DND-41 (cell line): Measurements from ENCODE around the gene RAB14.
A peak's percentile ranks its signal among the peaks of the same experiment; 100 is the strongest.
"Not testable (repeated sequence)": the region's sequence is repeated elsewhere in the genome, so short reads cannot be mapped to it uniquely, and the experiment has no call there.

Experiments
- ATAC-seq: fragments of 200-7000 bp; cut with Tn5 transposase; 3 replicates; pipeline ENCODE4 v1.9.1; 2021; ENCODE audit warnings: low read depth; ENCODE audit not compliant: insufficient read depth
- DNase-seq: peaks from one replicate; pipeline ENCODE4 v3.0.0-alpha.2; 2020
- H2AFZ ChIP-seq: 2 replicates; pipeline ENCODE4 v1.6.0; 2012; ENCODE audit warnings: low read depth, low read length
- H3K27ac ChIP-seq: 2 replicates; pipeline ENCODE4 v1.5.1; 2012; ENCODE audit warnings: low read length, inconsistent platforms
- H3K27me3 ChIP-seq: fragments of 200-600 bp; sonication (generic); 2 replicates; pipeline ENCODE4 v1.6.0; 2012; ENCODE audit warnings: low read length, mild to moderate bottlenecking, inconsistent platforms; ENCODE audit not compliant: insufficient read depth, poor library complexity
- H3K36me3 ChIP-seq: 2 replicates; pipeline ENCODE4 v1.5.1; 2012; ENCODE audit warnings: low read length, inconsistent platforms; ENCODE audit not compliant: insufficient read depth
- H3K4me1 ChIP-seq: 2 replicates; pipeline ENCODE4 v1.5.1; 2012; ENCODE audit warnings: mild to moderate bottlenecking, low read length; ENCODE audit not compliant: insufficient read depth
- H3K4me2 ChIP-seq: 2 replicates; pipeline ENCODE4 v1.6.0; 2012; ENCODE audit warnings: mild to moderate bottlenecking, moderate library complexity, low read length, inconsistent platforms; ENCODE audit not compliant: insufficient read depth
- H3K4me3 ChIP-seq, 2 experiments: fragments of 200-600 bp in 1 of 2; shearing (Covaris generic) in 1 of 2; 2 replicates each; pipeline ENCODE4 v1.5.1; 2012 to 2016; ENCODE audit warnings: inconsistent platforms in 2 of 2, low read length in 2 of 2, mild to moderate bottlenecking in 2 of 2, low read depth in 1 of 2, moderate library complexity in 1 of 2
- H3K79me2 ChIP-seq: 2 replicates; pipeline ENCODE4 v1.6.0; 2012; ENCODE audit warnings: low read length, inconsistent platforms; ENCODE audit not compliant: insufficient read depth
- H3K9ac ChIP-seq: 2 replicates; pipeline ENCODE4 v1.6.0; 2012; ENCODE audit warnings: low read depth, mild to moderate bottlenecking, inconsistent platforms, low read length, moderate library complexity
- H3K9me3 ChIP-seq: 2 replicates; pipeline ENCODE4 v1.5.1; 2012; ENCODE audit warnings: low read length, moderate library complexity, mild to moderate bottlenecking, inconsistent platforms; ENCODE audit not compliant: insufficient read depth, severe bottlenecking
- H4K20me1 ChIP-seq: 2 replicates; pipeline ENCODE4 v1.6.0; 2012; ENCODE audit warnings: low read length; ENCODE audit not compliant: insufficient read depth
- CTCF ChIP-seq: IDR thresholded peaks from 2 replicates; pipeline ENCODE4 v1.5.1; 2012; ENCODE audit warnings: borderline replicate concordance, low read length, moderate library complexity, mild to moderate bottlenecking; ENCODE audit not compliant: poor library complexity, severe bottlenecking; ENCODE audit errors: extremely low read depth
- EZH2 ChIP-seq: IDR thresholded peaks from 3 replicates; pipeline ENCODE4 v1.6.1; 2012; ENCODE audit warnings: borderline replicate concordance, low read depth, mild to moderate bottlenecking, moderate library complexity, low read length, inconsistent platforms; ENCODE audit not compliant: severe bottlenecking

The RAB14 gene

DNA sequence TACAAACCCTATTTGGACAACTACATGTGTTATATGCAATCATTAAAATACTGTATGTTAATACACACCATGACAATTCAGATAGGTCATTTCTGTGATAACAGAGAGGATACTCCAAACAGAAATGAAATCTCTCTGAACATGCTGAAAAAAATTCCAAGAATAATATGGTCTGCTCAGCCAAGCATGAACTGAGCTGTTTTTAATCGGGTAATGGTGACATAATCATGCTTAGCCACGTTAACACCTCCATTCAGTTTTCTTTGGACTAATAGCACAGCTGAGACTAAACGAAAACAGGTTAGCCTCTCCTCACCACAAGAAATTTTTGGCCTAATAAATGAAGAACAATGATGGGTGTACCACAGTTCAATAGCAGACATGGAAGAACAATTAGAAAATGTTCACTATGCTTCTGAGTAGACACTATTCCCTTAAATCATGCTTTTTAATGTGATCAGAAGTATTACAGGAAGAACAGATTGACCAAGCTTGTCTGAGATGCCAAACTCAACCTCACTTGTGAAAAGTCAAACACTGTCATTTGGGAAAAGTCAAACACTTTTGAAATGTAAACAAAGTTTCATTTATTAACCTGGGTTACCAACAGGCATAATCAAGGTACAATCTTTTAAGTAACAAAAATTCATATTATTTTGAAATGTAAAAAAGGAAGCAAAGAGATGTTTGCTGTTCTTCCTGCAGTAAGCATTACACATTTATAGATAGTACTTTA lies 19.4 kb downstream of the RAB14 start:
- DNase-seq, result no peak
- Histone ChIP-seq H3K36me3 (peaks cover 77% of the 10 kb centered on the region), H3K4me1 (no peaks in the 10 kb centered on the region), H3K27ac (no peak overlapping the region), H4K20me1 (peaks cover 14% of the 10 kb centered on the region; the same call in 1 of the 2 replicates), H3K4me3 (no peak overlapping the region), H3K9me3 (no peaks in the 10 kb centered on the region), H3K27me3 (no peaks in the 10 kb centered on the region), H3K79me2 (peaks cover 27% of the 10 kb centered on the region), H3K9ac (no peak overlapping the region), H3K4me2 (no peak overlapping the region), H2AFZ (no peak overlapping the region)
- TF ChIP-seq EZH2, result no peak
- TF ChIP-seq CTCF, result no peak
- ATAC-seq, result no peak

GRCh38 chr9:121179930-121180681 lies 21.6 kb downstream of the RAB14 start:
- TF ChIP-seq EZH2 (no peak), CTCF (no peak)
- Histone ChIP-seq H3K9ac (no peak overlapping the region), H2AFZ (no peak overlapping the region), H3K36me3 (peaks cover 82% of the 10 kb centered on the region), H3K4me3 (no peak overlapping the region), H3K79me2 (peaks cover 8% of the 10 kb centered on the region), H3K9me3 (no peaks in the 10 kb centered on the region), H3K4me1 (no peaks in the 10 kb centered on the region), H3K27ac (no peak overlapping the region), H3K27me3 (no peaks in the 10 kb centered on the region), H4K20me1 (0 out of 2 replicates have a peak, but pooled peaks cover 4% of the 10 kb centered on the region), H3K4me2 (no peak overlapping the region)
- no peak for DNase-seq
- 0 out of 3 replicates have a peak, but pooled peaks have one; percentile 29 for ATAC-seq

DNA sequence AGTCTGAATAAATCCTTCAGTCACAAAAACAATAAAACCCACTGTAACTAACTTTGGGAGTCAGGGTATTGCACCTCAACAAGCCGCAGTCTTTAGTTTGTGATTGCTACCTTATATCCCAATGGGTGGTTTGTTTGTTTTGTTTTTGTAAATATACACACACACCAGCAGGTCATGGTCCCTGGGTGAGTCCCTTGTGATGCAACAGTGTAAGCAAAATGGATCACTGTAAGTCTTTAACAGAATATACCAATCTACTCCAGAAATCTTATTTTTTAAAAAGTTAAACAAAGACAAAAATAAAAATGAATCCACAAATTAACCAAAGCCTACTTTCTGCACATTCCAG lies 22.3 kb downstream of the RAB14 start:
- not testable (repeated sequence) for H3K4me2 ChIP-seq, H3K79me2 ChIP-seq, H3K4me3 ChIP-seq, H4K20me1 ChIP-seq, H2AFZ ChIP-seq, H3K9ac ChIP-seq, H3K27me3 ChIP-seq, H3K9me3 ChIP-seq, DNase-seq, H3K27ac ChIP-seq, H3K4me1 ChIP-seq, ATAC-seq
- H3K36me3 ChIP-seq, result peaks cover 86% of the 10 kb centered on the region

DNA sequence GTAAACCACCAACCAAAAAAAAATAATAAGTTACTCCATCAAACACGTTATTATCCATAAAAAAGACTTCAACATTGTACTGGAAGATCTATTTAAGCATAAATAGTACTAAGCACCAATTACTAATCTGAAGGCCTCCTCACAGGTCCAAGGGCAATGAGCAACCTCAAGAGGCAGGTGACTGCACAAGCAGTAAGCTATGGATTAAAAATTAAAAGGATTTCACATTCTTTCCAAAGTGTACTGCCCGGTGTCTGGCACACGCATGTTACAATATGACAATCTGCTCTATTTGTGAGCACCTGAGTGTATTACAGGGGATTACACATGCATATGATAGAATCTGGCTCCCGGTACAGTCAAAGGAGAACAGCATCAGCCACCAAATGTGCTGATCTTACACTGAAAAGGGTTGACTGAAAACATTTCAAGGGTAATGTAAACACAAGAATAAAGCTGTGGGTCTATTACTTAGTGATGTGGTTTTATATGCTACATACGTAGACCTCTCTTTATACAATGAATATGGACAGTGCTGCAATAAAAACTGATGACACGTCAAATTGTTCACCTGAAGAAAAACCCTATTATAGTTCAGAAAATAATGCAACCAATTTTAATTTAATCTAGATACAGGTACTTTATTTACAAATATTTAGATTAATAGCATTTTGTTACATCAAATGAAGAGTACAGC lies 22.8 kb downstream of the RAB14 start:
- no peak overlapping the region for H3K4me2 ChIP-seq
- no peak overlapping the region for H3K9ac ChIP-seq
- DNase-seq (no peak), ATAC-seq (0 out of 3 replicates have a peak, but pooled peaks have one; percentile 10)
- H3K36me3 ChIP-seq, result peaks cover 85% of the 10 kb centered on the region
- H4K20me1 ChIP-seq, result no peaks in the 10 kb centered on the region
- no peaks in the 10 kb centered on the region for H3K9me3 ChIP-seq
- TF ChIP-seq CTCF (no peak), EZH2 (no peak)
- no peaks in the 10 kb centered on the region for H3K4me1 ChIP-seq
- no peaks in the 10 kb centered on the region for H3K27me3 ChIP-seq
- no peak overlapping the region for H3K27ac ChIP-seq
- no peak overlapping the region for H2AFZ ChIP-seq
- peaks cover 3% of the 10 kb centered on the region; the same call in 1 of the 2 replicates for H3K79me2 ChIP-seq
- H3K4me3 ChIP-seq, result no peak overlapping the region
